HCT116 (cell line): ENCODE results near the gene TEX264.

Source experiments
- ATF3 ChIP-seq: IDR thresholded peaks from 2 replicates; pipeline ENCODE4 v1.6.1; 2012
- CEBPB ChIP-seq: IDR thresholded peaks from 2 replicates; pipeline ENCODE4 v1.6.1; 2012; ENCODE audit warnings: low read depth
- CTCF ChIP-seq, 3 experiments: fragments of 200-600 bp in 1 of 3; sonication (generic) in 1 of 3; IDR thresholded peaks in 2 of 3; conservative IDR thresholded peaks in 1 of 3; 2 replicates each; pipeline ENCODE4 v1.5.1; 2012 to 2017; ENCODE audit warnings: low read depth in 2 of 3, low read length in 2 of 3, antibody characterized with exemption in 1 of 3, borderline replicate concordance in 1 of 3, control low read depth in 1 of 3, mild to moderate bottlenecking in 1 of 3, mixed read lengths in 1 of 3, mixed run types in 1 of 3, moderate library complexity in 1 of 3; ENCODE audit not compliant: insufficient read depth in 1 of 3
- EZH2 ChIP-seq: fragments of 200-600 bp; sonication (generic); IDR thresholded peaks from 2 replicates; pipeline ENCODE4 v1.6.1; 2017; ENCODE audit warnings: antibody characterized with exemption, mixed run types
- JUND ChIP-seq: IDR thresholded peaks from 2 replicates; pipeline ENCODE4 v1.6.1; 2012
- POLR2AphosphoS5 ChIP-seq: IDR thresholded peaks from 2 replicates; pipeline ENCODE4 v1.6.1; 2011; ENCODE audit warnings: mild to moderate bottlenecking, low read depth, low read length, moderate library complexity
- RAD21 ChIP-seq: IDR thresholded peaks from 2 replicates; pipeline ENCODE4 v1.6.1; 2012; ENCODE audit warnings: low read depth, mild to moderate bottlenecking
- SIN3A ChIP-seq: IDR thresholded peaks from 2 replicates; pipeline ENCODE4 v1.6.1; 2012; ENCODE audit warnings: low read depth
- TCF7L2 ChIP-seq: IDR thresholded peaks from 2 replicates; pipeline ENCODE4 v1.7.0; 2011; ENCODE audit warnings: borderline replicate concordance, inconsistent platforms; ENCODE audit not compliant: insufficient read depth, insufficient read length; ENCODE audit errors: extremely low read depth
- ZFX ChIP-seq: fragments of 450-650 bp; IDR thresholded peaks from 2 replicates; pipeline ENCODE4 v1.6.1; 2017
- ZNF274 ChIP-seq: fragments of 200-500 bp; sonication (Bioruptor generic); IDR thresholded peaks from 2 replicates; pipeline ENCODE4 v1.6.1; 2014; ENCODE audit warnings: mild to moderate bottlenecking, low read depth, low read length, inconsistent platforms
- TF ChIP-seq, protein P1 (sequence below): IDR thresholded peaks from 2 replicates; pipeline ENCODE4 v1.6.1; 2012; ENCODE audit warnings: low read depth

DNA sequence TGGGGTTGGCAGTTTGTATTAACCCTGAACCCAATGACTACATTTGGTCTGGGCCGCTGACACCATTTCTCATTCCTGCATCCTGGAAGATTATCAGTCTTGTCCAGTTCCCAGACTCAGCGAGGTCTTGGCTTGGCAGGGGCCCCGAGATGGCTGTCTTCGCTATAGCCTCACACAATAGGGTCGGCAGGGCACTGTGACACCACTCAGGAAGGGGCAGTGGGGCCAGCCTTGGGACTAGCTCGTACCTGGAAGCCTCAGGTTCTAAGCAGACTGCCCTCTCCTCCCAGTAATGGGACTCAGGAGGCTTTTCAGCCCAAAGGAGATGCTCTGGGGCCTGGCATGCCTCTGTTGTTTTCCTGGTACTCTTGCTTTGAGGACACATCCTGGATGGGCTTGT lies 9.1 kb downstream of the TEX264 start:
- TF ChIP-seq CTCF (IDR thresholded peaks at IDR 0.05 in 2 of 3, conservative IDR thresholded peaks at IDR 0.05 in 1 of 3; ENCODE audit: borderline replicate concordance in 1 of 3, insufficient read depth in 1 of 3, low read depth in 2 of 3, low read length in 2 of 3): no peak
- TF ChIP-seq ZNF274: no peak
- no peak for TF ChIP-seq JUND
- TF ChIP-seq TCF7L2: no peak
- TF ChIP-seq EZH2: no peak
- TF ChIP-seq RAD21: no peak
- no peak for TF ChIP-seq ATF3
- TF ChIP-seq CEBPB: no peak
- no peak for TF ChIP-seq POLR2AphosphoS5
- no peak for TF ChIP-seq SIN3A
- TF ChIP-seq ZFX: no peak
- TF ChIP-seq, protein P1, sequence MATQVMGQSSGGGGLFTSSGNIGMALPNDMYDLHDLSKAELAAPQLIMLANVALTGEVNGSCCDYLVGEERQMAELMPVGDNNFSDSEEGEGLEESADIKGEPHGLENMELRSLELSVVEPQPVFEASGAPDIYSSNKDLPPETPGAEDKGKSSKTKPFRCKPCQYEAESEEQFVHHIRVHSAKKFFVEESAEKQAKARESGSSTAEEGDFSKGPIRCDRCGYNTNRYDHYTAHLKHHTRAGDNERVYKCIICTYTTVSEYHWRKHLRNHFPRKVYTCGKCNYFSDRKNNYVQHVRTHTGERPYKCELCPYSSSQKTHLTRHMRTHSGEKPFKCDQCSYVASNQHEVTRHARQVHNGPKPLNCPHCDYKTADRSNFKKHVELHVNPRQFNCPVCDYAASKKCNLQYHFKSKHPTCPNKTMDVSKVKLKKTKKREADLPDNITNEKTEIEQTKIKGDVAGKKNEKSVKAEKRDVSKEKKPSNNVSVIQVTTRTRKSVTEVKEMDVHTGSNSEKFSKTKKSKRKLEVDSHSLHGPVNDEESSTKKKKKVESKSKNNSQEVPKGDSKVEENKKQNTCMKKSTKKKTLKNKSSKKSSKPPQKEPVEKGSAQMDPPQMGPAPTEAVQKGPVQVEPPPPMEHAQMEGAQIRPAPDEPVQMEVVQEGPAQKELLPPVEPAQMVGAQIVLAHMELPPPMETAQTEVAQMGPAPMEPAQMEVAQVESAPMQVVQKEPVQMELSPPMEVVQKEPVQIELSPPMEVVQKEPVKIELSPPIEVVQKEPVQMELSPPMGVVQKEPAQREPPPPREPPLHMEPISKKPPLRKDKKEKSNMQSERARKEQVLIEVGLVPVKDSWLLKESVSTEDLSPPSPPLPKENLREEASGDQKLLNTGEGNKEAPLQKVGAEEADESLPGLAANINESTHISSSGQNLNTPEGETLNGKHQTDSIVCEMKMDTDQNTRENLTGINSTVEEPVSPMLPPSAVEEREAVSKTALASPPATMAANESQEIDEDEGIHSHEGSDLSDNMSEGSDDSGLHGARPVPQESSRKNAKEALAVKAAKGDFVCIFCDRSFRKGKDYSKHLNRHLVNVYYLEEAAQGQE: no peak
